ENCODE data around the gene PPP1R9B.

Gene PPP1R9B

DNA sequence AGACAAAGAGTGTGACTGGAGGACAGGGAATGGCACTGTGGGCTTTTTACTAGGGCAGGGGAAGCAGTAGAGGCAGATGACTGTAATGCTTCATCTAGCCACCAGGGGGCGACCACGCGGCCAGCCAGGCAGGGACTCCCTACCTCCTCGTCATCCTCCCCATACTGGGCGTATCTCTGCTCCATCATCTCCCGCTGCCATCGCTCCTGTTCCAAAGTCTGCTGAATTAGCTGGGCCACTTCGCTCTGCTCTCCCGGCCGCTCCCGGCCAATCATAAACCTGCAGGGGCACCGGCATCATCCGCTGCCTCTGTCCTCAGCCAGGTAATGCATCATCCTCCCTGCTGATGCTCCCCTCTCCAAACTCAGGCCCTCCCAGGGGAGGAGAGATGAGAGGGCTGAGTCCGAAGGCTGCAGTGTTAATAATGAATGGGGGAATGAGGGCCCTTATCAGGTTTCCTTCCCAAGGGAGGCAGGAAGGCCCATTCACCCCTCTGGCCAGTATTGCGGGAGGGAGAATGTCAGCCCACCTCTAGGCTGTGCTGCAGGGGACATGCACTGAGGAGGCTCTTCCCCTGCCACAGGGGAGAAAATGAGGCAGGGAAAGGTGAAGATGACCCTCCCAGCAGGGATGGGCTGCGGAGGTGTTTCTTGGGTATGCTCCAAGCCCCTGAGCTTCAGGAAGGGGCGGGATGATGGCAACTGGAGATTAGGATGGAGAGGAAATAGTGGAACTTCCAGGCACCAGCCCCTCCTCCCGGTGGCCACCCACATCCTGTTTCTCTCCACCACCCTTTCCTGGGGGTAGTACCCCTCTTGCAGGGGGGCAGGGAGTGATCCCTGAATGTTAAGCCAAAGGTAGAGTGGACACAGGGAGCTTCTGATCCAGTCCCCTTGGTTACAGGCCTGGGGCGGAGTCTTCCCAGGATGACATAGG lies 10.3 kb downstream of the PPP1R9B start:
- peak; percentile 57 to 79 (median 69) for DNase-seq

DNA sequence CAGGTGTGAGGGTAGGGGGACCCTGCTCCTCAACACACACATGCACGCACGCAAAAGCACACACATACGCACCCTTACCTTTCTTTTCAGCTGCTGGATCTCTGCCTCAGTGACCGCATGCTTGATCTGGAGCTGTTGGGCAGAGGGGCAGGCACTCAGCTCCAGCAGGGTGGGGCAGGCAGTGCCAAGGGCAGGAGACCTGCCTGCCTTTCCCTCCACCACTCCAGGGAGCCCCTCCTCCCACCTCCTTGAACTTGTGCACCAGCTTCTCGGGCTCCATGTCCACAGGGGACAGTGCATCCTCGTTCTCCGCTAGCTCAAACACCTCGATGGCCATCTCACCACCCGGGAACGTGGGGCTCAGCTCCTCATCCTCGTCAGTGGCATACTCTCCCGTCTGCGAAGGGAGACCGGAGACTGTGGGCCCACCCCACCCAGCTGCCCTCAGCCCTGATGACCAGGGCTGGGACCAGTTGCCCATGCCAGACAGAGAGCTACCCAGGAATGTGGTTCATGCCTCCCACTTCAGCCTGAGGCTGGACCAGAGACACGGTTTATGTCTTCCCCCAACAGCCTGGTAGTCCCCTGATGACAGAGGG lies 11.2 kb downstream of the PPP1R9B start:
- DNase-seq, result no peak

DNA sequence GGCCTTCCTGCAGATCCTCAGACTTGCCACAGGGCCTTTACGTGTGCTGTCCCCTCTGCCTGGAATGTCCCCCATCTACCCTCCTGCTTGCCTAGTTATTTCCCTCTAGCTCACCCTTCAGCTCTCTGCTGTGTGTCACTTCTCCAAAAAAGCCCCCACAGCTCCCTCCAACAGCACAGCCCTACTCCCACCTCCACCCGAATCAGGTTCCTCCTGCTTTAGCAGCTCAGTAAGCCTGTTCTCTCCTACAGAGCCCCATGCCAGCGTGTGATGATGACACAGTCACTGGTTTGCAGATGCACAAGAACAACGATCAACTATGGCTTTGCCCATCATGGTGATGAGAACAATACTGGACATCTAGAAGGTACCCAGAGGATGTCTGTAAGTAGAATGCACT lies 13.4 kb downstream of the PPP1R9B start:
- DNase-seq, result no peak

DNA sequence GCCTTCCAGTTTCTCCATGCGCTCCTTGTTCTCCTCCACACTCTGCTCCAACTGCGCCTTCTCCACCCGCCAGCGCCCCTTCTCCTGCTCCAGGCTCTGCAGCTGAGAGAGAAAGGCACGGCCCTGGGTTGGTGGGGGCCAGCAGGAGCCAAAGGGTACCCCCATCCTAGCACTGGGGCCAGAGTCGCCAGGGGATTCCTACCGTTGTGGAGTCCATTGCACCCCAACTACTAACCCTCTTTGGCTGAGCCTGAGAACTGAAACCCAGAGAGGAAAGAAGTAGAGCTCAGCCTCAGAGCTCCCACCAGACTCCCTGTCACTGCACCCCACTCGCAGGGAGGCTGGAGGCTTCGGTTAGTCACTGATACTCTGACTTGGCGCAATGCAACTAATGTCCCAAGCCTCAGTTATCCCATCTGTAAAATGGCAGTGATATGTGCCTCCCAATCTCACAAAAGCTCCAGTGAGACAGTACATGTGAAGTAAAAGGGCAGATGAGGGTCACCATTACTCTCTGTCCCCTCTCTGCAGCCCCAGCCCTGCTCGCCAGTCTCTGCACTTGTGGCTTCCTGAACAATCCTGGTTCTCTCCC lies 14.3 kb downstream of the PPP1R9B start:
- no peak for DNase-seq

DNA sequence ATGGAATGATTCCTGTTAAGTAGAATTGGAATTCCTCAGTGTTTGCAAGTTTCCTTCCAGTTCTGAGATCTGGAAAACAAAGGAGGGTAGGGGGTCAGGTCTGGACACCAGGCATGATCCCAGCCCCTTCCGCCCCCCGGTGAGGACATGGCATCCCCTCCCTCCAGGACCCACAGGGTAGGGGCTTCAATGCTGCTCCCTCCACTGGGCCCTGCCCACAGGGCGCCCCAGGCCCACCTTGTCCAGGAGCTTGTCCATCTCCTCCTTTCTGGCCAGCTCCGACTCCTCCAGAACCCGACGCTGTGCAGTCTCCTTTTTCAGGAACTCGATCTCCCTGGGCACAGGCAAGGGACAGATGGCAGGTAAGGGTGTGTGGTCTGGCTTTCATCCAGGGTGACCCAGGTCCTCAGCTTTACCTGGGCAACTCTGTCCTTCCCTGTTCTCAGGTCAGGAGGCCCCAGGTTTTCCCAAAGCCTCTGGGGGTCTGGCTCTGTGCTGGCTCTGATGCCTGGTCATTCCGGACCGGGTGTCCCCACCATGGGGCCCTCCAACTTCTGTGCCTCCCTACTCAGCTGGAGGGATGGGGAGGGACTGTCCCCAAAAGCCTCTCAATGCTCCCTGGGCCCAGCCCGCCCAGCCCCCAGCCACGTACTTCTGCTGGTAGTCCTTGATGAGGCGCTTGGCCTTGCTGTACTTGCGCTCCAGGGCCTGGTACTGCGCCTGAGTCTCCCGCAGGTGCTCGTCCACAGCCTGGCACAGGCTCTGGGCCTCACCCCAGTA lies 15.0 kb downstream of the PPP1R9B start:
- no peak for DNase-seq

DNA sequence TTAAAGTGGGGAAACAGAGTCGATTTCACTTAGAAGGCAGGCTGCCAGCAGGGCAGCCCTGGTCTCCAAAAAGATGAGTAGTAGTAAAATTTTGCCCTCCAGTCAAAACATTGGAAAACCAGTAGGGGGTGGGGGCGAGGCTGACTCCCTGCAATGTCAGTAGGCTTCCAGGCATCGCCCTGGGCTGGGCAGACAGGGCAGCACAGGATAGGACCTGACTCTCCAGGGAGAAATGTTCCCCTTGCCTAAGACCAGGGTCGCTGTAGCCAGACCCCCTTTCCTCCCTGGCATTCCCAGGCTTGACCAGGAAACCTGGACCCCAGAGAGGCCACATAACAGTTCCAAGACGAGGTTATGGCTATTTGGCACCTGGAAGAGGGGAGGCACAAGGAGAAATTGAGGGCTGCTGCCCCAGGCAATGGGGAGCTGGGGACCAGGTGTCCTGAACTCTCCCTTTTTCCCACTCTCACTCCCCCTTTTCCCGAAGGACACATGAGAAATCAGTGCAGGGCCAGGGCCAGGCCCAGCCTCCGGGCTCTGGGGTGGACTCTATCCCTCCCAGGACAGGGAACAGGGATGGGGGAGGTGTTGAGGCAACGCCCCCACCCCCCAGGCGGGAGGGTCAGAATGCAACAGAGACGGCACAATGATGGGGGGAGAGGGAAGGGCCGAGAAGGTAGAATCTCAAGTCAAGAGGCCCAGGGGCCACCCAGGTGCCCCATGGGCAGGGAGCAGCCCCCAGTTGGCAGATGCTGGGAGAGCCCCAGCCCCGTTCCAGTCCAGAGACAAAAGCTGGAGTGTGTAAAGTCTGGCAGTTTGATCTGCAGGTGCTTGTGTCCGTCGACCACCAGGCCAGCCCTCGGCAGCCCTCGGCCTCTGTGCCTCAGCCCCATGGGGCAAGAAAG lies 16.0 kb downstream of the PPP1R9B start:
- no peak for DNase-seq

DNA sequence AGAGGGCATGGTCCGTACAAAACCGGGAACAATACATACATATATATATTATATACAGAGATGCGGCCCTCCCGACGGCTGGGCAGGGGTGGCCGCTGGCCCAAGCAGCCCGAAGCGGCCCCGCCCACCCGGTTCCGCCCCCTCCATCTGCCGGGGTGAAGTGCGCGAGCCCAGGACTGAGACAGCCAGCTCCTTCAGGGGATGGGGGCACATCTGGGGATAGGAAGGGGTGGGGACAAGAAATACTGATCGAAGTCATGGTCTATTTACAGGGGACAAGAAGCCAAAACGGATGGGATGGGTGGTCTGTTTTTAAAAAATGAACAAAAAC lies 16.7 kb downstream of the PPP1R9B start:
- no peak for DNase-seq

DNA sequence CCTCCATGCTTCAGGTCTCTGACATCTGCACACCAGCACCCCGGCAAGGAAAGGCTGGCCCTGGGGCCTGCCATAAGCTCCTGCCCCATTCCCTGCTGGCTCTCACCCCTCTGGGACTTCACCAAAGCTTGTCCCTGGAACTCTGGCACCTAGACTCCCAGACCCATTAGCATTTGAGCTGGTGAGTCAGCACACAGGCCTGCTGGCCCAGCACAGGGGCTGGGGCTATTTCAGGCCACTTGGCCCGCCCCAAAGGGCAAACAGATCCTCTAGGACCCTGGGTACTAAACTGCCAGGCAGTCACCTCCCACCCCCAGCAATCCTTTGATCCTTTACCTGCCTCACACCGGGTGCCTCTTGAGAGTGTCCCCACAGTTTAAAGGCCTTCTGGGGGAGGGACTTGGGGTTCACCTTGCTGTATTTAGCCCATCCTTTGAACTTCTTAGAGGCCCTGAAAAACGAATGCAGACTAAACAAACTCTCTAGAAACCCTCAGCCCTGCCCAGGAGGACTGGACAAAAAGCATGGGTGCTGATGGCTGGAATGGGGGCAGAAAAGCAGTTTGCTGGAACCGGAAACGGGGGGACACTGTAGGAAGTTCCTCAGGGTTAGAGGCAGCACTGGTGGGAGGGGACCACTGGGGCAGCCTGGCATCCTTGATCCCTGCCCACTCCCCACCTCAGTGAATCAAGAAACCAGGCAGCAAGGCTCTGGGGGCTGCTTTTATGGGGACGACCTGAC lies 17.3 kb downstream of the PPP1R9B start:
- no peak for DNase-seq

DNA sequence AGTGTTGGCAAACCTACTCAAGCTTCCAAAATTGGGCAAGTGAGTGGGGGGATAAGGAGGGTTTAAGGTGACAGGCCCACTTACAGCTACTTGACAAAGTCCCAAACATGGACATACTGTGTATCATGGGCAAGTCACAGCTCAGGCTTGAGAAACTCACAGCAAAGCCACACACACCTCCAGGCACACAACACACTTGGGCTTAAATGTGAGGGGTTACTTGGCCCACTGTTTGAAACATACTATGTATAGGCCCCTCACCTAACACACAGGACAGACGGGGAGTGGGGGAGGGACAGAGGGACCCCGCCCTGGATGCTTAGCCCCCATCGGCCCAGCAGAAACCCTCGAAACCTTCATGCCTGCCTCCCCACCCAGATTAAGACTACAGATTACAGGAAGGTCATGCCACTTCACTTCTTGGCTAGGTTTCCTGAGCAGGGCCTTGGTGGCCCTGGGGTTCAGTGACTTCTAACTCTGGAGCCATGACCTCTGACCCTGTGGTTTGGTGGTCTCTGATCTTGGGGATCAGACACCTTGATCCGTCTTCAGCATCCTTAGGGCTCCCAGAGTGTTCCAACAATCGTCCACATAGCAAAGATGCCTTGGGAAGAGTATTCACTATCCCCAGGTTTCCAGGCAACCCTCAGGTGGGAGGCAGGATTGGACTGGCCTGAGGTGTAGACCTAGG lies 18.2 kb downstream of the PPP1R9B start:
- DNase-seq, result no peak

DNA sequence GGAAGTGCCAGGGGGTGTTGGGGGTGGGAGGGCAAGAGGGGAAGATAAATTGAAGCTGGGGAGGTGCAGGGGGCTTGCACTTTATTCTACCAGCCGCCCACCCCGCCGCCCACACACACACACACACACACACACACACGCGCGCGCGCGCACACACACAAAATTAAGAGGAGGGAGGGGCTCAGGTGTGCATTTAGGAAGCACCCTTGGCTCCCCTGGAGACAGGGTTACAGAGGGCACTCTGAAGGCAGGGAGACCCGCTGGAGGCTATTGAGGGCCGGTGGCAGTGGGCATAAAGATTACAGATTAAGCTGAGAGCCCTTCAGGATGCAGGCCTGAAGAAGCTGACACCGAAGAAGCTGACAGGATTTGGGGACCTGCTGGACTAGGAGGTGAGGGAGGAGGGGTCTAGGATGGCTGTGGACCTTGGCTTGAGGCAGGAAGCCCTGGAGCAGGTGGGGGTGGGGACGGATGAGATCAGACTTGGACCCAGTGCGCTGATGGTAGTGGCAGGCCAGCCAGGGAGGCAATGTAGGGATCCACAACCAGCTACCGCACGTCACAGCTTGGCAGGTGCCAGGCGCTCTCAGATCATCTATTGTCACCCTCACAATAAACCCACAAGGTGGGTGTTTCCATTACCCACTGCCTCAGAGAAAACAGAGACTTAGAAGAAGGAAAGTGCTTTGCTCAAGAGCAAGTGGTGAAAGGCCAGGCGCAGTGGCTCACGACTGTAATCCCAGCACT lies 19.7 kb downstream of the PPP1R9B start:
- no peak for DNase-seq

DNA sequence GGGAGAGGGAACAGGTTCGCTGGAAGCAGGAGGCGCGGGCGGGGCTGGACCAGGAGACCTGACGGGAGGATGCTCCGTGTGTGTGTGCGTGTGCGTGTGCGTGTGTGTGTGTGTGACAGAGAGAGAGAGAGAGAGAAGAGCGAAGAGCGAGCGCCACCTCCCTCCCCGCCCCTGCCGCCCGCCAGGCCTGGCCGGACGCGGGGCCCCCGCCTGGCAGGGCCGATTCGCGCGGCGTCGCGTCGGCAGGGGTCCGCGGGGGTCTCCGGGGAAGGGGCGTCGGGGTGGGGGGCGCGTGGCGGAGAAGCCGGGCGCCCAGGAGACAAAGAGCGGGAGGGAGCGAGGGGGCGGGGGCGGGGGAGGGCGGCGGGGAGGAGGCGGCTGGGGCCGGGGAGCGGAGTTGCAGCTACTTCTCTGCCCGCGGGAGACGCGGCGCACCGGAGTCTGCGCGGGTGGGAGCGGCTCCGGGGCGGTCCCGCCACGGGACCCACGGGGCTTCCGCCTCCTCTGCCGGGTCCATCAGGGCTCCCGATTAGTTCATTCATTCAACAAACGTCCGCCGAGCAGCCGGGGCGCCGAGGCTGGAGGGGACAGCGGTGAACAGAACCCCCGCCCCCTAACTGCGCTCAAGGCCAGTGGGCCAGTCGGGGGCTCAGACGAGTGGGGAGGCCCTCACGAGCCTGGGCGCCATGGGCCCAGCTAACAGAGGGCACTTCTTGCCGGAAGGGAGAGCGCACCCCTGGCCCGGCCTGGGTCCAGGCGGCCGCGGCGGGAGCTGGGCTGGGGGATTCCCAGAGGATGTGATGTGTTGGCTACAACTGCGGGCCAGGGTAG lies 20.5 kb downstream of the PPP1R9B start, which contains the start of gene SAMD14:
TSS of gene SAMD14 (minus strand) at position 433 of the 831 bp plus-strand sequence. CDS start 5,201 bp downstream, outside the sequence.
- peak in 4 of 5 donors; percentile 44 to 61 (median 52) for DNase-seq

DNA sequence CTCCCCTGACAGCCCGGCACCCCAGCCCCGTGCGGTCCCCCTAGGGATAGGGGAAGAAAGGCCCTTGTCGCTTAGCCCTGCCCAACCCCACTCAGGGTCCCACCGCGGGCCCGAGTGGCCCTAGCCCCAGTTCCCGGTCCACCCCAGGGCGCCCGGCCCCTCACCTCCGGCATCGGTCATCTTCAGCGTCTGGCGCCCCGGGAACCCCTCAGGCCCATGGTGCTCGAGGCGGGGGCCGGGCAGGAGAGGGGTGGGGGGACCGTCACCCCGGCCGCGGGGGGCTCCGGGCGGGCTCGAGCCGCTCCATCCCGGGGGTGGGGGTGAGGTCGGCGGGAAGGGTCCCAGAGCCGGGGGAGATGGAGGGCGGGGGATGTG lies 21.1 kb downstream of the PPP1R9B start:
- DNase-seq, result no peak

DNA sequence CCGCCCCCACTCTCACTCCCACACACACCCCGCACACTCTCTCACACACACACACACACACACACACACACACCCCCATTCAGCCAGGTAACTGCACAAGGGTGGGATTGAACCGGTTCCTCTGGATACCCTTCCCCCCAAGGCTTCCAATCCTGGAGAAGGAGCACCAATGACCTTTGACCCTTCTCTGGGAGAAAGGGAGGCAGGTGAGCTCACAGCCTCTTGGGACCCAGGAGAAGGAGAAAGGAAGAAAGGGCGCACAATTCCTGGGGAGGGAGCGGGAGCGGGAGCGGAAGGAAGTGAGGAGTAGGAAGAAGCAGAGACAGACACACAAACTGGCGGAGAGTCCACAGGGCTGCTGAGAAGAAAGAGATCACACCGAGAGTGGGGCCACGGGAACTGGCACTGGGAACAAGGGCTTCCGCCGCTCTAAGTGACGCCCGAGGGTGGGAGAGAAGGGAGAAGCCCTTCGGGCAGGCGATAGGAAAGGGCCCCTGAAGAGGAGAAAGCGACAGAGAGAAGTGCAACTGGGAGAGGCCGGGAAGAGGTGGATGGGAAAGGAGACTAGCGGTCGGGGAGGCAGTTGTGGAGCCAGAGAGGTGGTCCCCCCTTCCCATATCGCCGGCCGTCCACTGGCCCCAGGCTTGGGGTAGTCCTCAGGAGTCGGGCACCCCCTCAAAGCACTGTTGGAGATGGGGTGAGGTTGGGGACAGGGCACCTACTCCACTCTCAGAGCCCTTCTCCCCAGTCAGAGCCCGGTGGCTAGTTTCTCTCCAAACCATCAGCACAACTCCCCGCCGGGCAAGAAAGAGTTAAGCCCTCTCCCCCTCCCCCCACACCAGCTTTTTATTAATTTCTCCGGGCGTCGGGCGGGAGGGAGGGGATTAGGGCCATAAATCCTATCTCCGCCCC lies 21.8 kb downstream of the PPP1R9B start:
- no peak for DNase-seq

DNA sequence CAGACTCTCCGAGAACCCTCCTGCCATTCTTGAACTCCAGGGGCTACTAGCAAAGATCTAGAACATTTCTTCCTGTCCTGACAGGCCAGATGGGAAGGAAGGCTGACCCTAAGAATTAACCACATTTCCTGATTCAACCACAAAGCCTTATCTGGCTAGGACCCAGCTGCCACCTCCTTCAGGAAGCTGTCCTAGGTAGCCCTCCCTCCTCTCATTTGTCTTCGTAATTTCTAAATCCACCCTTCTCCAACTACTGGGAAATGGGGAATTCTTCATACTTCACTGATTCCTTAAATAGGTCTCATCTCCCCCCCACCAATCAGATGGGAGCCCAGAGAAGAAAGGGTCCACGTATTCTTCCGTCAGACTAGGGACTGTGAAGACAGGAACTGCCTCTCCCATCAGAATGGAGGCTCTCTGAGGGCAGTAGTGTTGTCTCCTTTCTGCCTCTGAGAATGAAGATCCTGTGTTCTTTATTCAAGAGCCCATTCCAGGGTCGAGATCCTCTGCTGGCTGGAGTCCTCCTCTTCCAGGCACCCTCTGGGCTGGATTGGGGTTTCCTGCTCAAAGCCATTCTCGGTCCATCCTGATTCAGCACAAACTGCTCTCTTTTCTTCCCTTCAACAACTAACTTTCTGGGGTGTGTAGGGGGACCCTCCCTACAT lies 22.6 kb downstream of the PPP1R9B start:
- DNase-seq, result no peak

DNA sequence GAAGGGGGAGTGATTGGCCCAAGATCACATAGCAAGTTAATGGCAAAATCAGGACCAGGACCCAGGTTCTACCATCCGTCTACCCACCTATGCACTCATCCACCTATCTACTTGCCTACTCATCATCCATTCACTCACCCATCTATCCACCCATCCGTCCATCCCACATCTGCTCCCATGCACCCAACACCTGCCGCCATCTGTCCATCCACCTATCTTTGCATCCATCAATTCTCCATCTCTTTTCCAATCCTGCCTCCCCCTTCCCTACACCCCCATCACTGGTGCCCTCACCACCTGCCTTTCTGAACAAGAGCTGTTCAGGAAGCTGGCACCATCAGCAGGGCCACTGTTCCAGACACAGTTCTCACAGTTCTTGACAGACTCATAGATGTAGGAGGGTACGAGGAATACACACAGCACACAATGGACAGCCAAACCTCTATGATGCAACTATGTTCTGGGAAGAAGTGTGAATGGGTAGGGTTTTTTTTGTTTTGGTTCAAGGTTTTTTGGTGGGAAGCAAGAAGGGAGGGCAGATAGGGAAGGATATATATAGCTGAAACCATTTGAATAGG lies 25.0 kb downstream of the PPP1R9B start:
- no peak for DNase-seq

DNA sequence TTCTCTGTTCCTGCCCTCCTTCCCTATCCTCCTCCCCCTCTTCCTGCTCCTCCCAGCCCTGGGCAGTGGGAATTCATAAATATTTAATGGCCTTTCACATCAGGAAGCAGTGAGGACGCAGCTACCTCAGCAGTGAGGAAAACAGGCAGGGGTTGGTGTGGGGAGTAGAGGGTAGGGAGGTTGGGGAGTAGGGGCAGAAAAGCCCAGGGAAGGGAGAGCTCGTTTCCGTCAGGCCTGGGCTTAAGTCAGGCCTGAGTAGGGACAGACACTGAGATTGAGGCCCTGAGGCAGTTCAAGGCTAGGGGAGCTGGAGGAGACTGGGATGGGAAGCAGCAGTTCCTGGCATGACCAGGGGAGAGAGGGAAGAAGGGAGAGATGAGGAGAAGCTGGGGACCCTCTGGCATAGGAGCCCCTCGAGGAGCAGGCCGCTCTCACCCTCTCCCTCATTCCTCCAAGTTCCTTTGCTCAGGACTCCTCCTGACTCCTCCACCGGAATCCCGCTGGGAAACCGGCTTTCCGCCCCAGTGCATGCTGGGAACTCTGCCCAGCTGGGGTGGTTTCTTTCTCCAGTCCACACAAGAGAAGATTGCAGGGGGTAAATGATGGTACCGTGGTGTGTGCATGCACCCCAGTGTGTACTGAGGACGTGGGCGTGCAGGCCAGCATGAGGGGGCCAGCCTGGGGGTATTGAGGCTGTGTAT lies 26.7 kb downstream of the PPP1R9B start:
- no peak for DNase-seq
